Hepatocyte (in vitro differentiated cells): ENCODE results near the gene CPD.

ENCODE experiments used
- CTCF ChIP-seq: fragments of 200-600 bp; sonication (generic); IDR thresholded peaks from 2 replicates; pipeline ENCODE4 v1.5.1; 2016; ENCODE audit warnings: antibody characterized with exemption, mild to moderate bottlenecking; ENCODE audit not compliant: poor library complexity
- EZH2phosphoT487 ChIP-seq: fragments of 200-600 bp; sonication (generic); IDR thresholded peaks from one replicate; pipeline ENCODE4 v1.6.1; 2018; ENCODE audit warnings: antibody characterized with exemption, mild to moderate bottlenecking, low read depth, moderate library complexity; ENCODE audit not compliant: unreplicated experiment, severe bottlenecking

- TF ChIP-seq CTCF: no peak
- no peak for TF ChIP-seq EZH2phosphoT487
Observed at GRCh38 chr17:30514895-30515596, 136.3 kb downstream of the CPD start.
